Measurements from ENCODE around the gene GALNT9.

DNA sequence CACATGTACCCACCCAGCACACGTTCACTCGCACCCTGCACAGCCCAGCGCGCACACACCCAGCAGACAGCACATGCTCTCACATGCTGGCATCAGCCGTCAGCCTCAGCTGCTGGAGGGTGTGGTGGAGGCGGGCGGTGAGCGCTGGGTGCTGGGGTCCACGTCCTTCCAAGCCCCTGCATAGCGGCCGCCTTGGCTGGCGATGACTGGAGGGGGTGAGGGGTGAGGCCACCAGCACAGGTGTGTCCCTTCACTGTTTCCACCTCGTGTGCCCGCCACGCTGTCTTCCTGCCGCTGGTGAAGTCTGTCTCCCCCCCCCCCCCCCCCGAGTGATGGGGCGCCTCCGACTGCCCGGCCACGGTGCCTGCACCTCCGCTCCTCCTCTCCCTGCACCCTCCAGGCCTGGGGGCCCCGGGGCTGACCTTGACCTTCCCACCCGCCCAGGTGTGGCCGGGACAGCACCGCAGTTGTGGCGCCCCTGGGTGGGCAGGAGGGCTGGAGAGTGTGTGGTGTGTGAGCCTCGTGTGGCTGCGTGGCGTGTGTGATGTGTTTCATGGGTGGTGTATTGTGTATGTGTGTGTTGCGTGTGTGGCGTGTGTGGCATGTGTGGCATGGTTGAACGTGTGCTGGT, 147.7 kb downstream of the GALNT9 start:
- TF ChIP-seq, protein P1, sequence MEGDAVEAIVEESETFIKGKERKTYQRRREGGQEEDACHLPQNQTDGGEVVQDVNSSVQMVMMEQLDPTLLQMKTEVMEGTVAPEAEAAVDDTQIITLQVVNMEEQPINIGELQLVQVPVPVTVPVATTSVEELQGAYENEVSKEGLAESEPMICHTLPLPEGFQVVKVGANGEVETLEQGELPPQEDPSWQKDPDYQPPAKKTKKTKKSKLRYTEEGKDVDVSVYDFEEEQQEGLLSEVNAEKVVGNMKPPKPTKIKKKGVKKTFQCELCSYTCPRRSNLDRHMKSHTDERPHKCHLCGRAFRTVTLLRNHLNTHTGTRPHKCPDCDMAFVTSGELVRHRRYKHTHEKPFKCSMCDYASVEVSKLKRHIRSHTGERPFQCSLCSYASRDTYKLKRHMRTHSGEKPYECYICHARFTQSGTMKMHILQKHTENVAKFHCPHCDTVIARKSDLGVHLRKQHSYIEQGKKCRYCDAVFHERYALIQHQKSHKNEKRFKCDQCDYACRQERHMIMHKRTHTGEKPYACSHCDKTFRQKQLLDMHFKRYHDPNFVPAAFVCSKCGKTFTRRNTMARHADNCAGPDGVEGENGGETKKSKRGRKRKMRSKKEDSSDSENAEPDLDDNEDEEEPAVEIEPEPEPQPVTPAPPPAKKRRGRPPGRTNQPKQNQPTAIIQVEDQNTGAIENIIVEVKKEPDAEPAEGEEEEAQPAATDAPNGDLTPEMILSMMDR (IDR thresholded peaks at IDR 0.05), result no peak
- TF ChIP-seq POLR2A (IDR thresholded peaks at IDR 0.05), result no peak

Measured in right lobe of liver (tissue), 4 donors.